PC-3 (cell line): ENCODE measurements around the gene RECQL5.

Experiments
- EZH2 ChIP-seq: fragments of 300-600 bp; sonication (generic); IDR thresholded peaks from one replicate; pipeline ENCODE4 v1.6.1; 2017; ENCODE audit warnings: antibody characterized with exemption, mild to moderate bottlenecking, low read length; ENCODE audit not compliant: unreplicated experiment
- EZH2phosphoT487 ChIP-seq: fragments of 300-600 bp; sonication (generic); IDR thresholded peaks from 2 replicates; pipeline ENCODE4 v1.6.1; 2018; ENCODE audit warnings: mild to moderate bottlenecking, antibody characterized with exemption, low read length, borderline replicate concordance
- TF ChIP-seq, protein P1 (sequence below): fragments of 300-600 bp; sonication (generic); conservative IDR thresholded peaks from 2 replicates; pipeline ENCODE4 v1.5.1; 2017; ENCODE audit warnings: antibody characterized with exemption, low read depth, mild to moderate bottlenecking, low read length

DNA sequence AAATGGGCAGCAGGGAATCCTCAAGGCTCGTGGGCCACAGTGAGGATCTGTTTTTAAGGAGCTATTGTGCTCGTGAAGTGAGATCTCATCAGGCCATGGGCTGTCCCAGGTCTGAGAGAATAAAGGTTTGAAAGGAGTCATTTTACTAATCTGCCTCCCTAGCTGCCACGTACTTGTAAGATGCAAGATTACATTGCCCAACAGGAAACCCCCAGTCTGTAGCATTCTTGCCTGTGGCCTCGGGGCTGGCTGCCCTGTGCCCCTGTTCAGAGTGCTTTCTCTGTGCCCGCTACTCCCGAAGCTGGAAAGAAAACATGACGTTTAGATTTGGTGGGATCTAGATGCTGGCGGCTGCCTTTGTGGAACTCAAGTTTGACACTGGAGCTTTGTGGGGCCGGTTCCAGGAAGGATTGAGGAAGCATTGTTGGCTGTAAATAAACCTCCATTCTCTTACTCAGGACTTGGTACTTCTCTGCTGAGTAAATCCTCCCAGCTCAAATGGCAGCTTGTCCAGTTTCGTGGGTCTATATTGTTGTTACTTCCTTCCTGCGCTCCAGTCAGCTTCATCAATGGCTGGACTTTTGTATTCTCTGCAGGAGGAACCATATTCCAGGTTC lies 21.4 kb upstream of the RECQL5 start:
- TF ChIP-seq EZH2 (no peak), EZH2phosphoT487 (no peak)
- TF ChIP-seq, protein P1, sequence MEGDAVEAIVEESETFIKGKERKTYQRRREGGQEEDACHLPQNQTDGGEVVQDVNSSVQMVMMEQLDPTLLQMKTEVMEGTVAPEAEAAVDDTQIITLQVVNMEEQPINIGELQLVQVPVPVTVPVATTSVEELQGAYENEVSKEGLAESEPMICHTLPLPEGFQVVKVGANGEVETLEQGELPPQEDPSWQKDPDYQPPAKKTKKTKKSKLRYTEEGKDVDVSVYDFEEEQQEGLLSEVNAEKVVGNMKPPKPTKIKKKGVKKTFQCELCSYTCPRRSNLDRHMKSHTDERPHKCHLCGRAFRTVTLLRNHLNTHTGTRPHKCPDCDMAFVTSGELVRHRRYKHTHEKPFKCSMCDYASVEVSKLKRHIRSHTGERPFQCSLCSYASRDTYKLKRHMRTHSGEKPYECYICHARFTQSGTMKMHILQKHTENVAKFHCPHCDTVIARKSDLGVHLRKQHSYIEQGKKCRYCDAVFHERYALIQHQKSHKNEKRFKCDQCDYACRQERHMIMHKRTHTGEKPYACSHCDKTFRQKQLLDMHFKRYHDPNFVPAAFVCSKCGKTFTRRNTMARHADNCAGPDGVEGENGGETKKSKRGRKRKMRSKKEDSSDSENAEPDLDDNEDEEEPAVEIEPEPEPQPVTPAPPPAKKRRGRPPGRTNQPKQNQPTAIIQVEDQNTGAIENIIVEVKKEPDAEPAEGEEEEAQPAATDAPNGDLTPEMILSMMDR = no peak
